ENCODE data around the gene SLC28A3.

The SLC28A3 gene

DNA sequence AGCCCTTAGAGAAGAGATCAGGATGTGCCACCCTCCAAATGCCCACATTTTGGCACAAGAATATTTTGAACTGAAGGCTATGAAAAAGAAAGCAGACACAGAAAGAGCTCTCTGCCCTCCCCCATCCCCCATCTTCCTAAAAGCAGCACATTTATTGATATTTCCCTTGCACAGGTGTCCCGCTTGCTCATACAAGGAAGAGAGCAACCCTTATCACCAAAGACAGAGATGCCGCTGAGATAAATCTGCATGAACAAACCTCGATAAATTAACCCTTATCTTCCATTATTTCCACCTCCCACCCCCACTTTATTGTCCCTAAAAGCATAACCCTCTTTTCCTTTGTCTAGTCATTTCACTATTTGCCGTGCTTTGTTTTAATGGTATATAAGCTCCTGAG lies 1.8 kb downstream of the SLC28A3 start:
- Mint-ChIP-seq H3K36me3 (ENCODE audit: low read depth) (no peaks in the 10 kb centered on the region), H3K27me3 (ENCODE audit: low read depth, poor library complexity) (peaks cover 7% of the 10 kb centered on the region), H3K9me3 (no peaks in the 10 kb centered on the region), H3K4me1 (peaks cover 13% of the 10 kb centered on the region), H3K4me3 (no peak overlapping the region), H3K27ac (no peak overlapping the region)
- DNase-seq = no peak
- TF ChIP-seq, protein P1, sequence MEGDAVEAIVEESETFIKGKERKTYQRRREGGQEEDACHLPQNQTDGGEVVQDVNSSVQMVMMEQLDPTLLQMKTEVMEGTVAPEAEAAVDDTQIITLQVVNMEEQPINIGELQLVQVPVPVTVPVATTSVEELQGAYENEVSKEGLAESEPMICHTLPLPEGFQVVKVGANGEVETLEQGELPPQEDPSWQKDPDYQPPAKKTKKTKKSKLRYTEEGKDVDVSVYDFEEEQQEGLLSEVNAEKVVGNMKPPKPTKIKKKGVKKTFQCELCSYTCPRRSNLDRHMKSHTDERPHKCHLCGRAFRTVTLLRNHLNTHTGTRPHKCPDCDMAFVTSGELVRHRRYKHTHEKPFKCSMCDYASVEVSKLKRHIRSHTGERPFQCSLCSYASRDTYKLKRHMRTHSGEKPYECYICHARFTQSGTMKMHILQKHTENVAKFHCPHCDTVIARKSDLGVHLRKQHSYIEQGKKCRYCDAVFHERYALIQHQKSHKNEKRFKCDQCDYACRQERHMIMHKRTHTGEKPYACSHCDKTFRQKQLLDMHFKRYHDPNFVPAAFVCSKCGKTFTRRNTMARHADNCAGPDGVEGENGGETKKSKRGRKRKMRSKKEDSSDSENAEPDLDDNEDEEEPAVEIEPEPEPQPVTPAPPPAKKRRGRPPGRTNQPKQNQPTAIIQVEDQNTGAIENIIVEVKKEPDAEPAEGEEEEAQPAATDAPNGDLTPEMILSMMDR (IDR thresholded peaks at IDR 0.05) = no peak

DNA sequence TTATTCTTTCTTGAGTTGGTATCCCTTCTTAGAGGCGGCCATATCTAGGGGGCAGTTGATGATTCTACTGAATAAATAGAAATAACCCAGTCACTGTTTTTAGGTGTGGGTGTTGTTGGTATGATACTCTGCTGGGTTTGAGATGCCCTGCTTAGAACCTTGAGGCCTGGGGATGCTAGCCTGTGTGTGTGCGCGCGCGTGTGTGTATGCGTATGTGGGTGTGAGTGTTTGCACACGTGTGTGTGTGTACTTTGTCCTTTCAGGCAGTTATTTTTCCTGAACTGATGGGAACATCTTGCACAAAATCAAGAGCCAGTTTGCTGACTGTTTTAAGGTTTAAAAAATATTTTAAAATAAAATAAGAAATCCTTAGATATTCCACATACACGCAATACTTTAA lies 3.3 kb downstream of the SLC28A3 start:
- Mint-ChIP-seq H3K27me3 (ENCODE audit: low read depth, poor library complexity) (peaks cover 7% of the 10 kb centered on the region), H3K36me3 (ENCODE audit: low read depth) (no peaks in the 10 kb centered on the region), H3K9me3 (no peaks in the 10 kb centered on the region)

DNA sequence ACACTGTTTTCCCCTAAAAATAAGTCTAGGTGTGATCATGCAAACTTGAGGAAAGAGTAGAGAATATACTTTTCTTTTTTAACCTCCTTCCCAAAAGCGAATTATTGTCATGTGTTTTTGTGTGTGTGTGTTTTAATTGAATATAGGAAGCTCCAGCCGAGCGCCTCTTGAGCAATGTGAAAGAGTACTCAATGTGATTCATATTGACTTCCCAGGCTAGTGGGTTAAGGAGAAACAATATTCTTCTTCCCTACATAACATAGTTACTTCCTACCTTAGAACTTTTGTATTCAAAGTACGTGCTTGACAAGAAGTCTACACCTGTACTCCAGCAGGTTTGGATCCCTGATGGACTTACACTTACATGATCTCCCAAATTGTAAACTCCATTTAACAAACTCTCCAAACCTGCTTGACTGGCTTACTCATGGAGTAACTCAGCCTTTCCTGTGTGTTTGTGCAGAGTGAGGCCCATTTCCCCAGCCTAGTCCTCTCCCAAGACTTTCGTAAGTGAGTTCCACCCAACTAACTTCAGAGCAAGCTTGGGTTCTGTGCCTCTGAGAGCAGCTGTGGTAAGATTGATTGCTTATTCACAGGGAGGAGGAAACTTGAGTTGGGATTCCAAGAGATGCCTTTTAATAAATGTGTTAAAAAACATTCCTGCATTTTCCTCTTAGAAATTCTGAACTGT lies 9.3 kb downstream of the SLC28A3 start:
- H3K36me3 Mint-ChIP-seq (ENCODE audit: low read depth) = peaks cover 4% of the 10 kb centered on the region
- DNase-seq = no peak
- peaks cover 12% of the 10 kb centered on the region for H3K4me1 Mint-ChIP-seq
- peaks cover 17% of the 10 kb centered on the region for H3K9me3 Mint-ChIP-seq
- peak overlapping the region; percentile 71 for H3K27ac Mint-ChIP-seq
- no peak overlapping the region for H3K4me3 Mint-ChIP-seq
- TF ChIP-seq, protein P1 (IDR thresholded peaks at IDR 0.05) = no peak
- H3K27me3 Mint-ChIP-seq (ENCODE audit: low read depth, poor library complexity) = no peaks in the 10 kb centered on the region

More for the DNA sequence above, 3.3 kb downstream of the SLC28A3 start:
- DNase-seq = no peak
- no peak overlapping the region for H3K4me3 Mint-ChIP-seq
- no peak overlapping the region for H3K27ac Mint-ChIP-seq
- peaks cover 13% of the 10 kb centered on the region for H3K4me1 Mint-ChIP-seq
- TF ChIP-seq, protein P1 (IDR thresholded peaks at IDR 0.05) = no peak

DNA sequence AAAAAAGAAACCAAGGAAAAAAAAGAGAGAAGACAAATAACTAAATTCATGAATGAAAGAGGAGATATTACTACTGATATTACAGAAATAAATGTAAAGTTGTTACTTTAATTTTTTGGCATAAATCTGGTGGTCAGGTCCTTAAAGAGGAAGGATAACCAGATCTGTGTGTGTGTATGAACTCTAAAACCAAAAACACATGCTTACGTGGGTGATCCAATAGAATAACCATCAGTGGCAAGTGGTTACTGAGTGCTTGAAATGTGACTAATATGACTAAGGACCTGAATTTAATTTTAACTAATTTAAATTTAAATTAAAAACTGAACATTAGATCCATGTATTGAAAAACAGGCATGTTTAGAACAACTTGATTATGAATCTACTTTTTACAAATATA lies 10.3 kb downstream of the SLC28A3 start:
- Mint-ChIP-seq H3K27ac (no peak overlapping the region), H3K4me3 (no peak overlapping the region), H3K9me3 (peaks cover 17% of the 10 kb centered on the region), H3K36me3 (ENCODE audit: low read depth) (peaks cover 4% of the 10 kb centered on the region), H3K27me3 (ENCODE audit: low read depth, poor library complexity) (no peaks in the 10 kb centered on the region), H3K4me1 (peaks cover 12% of the 10 kb centered on the region)
- no peak for DNase-seq
- TF ChIP-seq, protein P1 (IDR thresholded peaks at IDR 0.05) = no peak

DNA sequence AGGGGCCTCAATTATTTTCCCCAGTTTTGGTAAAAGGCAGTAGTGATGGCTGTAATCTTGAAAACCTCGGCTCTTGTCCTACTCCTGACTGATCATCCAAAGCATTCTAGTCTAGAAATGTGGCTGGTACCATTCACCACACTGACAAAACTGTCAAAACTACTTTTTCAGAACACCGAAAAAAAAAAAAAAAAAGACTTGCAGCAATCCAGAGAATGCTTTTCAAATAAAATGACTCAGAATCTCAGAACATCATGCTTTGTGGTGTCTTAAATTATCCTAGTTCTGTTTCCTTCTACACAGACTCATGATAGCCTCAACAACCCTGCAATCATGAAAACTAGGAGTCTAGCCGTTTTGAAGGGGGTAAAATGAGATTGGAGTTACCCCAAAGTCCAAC lies 13.4 kb downstream of the SLC28A3 start:
- Mint-ChIP-seq H3K27ac (no peak overlapping the region), H3K36me3 (ENCODE audit: low read depth) (peaks cover 4% of the 10 kb centered on the region), H3K27me3 (ENCODE audit: low read depth, poor library complexity) (peaks cover under 1% of the 10 kb centered on the region), H3K9me3 (peaks cover 17% of the 10 kb centered on the region), H3K4me3 (no peak overlapping the region), H3K4me1 (peaks cover 20% of the 10 kb centered on the region)
- DNase-seq = no peak
- TF ChIP-seq, protein P1 (IDR thresholded peaks at IDR 0.05) = no peak

DNA sequence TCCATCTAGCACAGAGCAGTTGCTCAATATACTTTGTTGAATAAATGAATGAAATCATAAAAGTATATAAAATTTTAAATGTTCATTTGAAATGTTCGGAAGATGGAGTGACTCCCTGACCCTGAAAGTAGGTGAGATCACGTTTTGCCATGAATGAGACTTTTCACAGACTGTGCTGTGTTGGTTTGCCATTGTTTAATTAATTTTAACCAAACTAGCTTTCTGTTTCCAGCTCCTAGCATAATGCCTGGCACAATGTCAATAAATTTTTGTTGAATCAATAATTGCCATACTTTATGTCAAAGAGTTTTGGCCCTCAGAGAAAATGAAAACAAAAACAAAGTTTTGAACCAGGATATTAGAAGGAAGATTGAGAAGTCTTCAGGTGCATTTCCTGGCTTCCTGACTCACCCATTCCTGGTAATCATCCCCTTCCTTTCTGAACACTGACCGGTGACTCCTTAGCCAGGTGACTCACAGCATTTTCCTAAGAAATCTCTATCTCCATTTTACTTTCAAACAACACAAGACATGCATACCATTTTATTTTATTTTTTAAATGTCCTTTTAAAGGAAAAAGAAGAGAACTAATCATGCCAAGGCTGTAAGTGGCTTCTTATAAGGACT lies 15.1 kb downstream of the SLC28A3 start:
- no peak for DNase-seq
- peaks cover 7% of the 10 kb centered on the region for H3K27me3 Mint-ChIP-seq (ENCODE audit: low read depth, poor library complexity)
- peaks cover 8% of the 10 kb centered on the region for H3K4me1 Mint-ChIP-seq
- TF ChIP-seq, protein P1 (IDR thresholded peaks at IDR 0.05) = no peak
- peaks cover 17% of the 10 kb centered on the region for H3K9me3 Mint-ChIP-seq
- no peak overlapping the region for H3K4me3 Mint-ChIP-seq
- no peak overlapping the region for H3K27ac Mint-ChIP-seq
- H3K36me3 Mint-ChIP-seq (ENCODE audit: low read depth) = peaks cover 4% of the 10 kb centered on the region
